GM12892 (cell line): Measurements from ENCODE around the gene PEX11B.

ENCODE experiments used
- POLR2A ChIP-seq: IDR thresholded peaks from 2 replicates; pipeline ENCODE4 v1.6.1; 2011; ENCODE audit warnings: low read depth, low read length, control low read depth
- POLR2AphosphoS5 ChIP-seq: IDR thresholded peaks from 2 replicates; pipeline ENCODE4 v1.6.1; 2011; ENCODE audit warnings: low read depth, low read length, control low read depth

DNA sequence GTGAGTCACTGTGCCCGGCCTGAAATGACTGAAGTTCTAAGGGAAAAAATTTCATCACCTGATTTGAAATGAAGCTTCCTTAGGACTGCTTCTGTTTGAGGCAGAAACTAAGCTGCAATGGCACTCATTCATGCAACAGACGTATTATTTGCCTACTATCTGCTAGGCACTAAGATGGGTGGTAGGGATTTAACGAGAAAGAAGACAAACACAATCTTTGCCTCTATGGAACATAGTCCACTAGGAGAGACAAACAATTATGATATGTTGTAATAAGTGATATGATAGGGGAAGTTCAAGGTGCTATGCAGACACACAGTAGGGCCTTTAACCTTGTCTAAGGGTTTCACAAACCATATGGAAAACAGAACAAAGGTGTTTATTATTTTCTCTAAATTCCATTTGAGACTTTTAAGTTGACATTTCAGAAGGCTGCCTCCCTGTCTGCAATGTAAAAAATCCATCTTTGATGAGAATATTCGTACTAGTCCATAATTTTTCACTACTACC, 28.0 kb upstream of the PEX11B start:
- no peak for TF ChIP-seq POLR2AphosphoS5
- no peak for TF ChIP-seq POLR2A
